Neutrophil (primary cell): ENCODE measurements around the gene TGFBR1.
A peak's percentile ranks its signal among the peaks of the same experiment; 100 is the strongest.

ENCODE experiments used
- H3K27ac ChIP-seq: fragments of 200-600 bp; sonication (generic); 2 replicates; pipeline ENCODE4 v1.5.1; 2016; ENCODE audit warnings: mild to moderate bottlenecking, moderate library complexity
- H3K27me3 ChIP-seq: fragments of 200-600 bp; sonication (generic); 2 replicates; pipeline ENCODE4 v1.6.0; 2016; ENCODE audit warnings: mild to moderate bottlenecking
- H3K36me3 ChIP-seq: fragments of 200-600 bp; sonication (generic); 2 replicates; pipeline ENCODE4 v1.5.1; 2017
- H3K4me1 ChIP-seq, 2 experiments: fragments of 200-600 bp in 1 of 2; sonication (generic) in 1 of 2; 1 replicate in 1 of 2; 2 replicates in 1 of 2; pipeline versions ENCODE4 v1.5.1 to v1.6.1; 2013 to 2016; ENCODE audit warnings: low read depth in 1 of 2, low read length in 1 of 2, mild to moderate bottlenecking in 1 of 2, moderate library complexity in 1 of 2; ENCODE audit not compliant: control insufficient read depth in 1 of 2, insufficient read depth in 1 of 2
- H3K4me3 ChIP-seq, 2 experiments: fragments of 200-600 bp in 1 of 2; sonication (generic) in 1 of 2; 1 replicate in 1 of 2; 2 replicates in 1 of 2; pipeline ENCODE4 v1.5.1; 2013 to 2016; ENCODE audit warnings: low read depth in 1 of 2, low read length in 1 of 2, mild to moderate bottlenecking in 1 of 2, moderate library complexity in 1 of 2
- H3K9me3 ChIP-seq: fragments of 200-600 bp; sonication (generic); 2 replicates; pipeline ENCODE4 v1.5.1; 2016
- TF ChIP-seq, protein P1 (sequence below): fragments of 200-600 bp; sonication (generic); IDR thresholded peaks from 2 replicates; pipeline ENCODE4 v1.5.1; 2016; ENCODE audit warnings: antibody characterized with exemption

The TGFBR1 gene

DNA sequence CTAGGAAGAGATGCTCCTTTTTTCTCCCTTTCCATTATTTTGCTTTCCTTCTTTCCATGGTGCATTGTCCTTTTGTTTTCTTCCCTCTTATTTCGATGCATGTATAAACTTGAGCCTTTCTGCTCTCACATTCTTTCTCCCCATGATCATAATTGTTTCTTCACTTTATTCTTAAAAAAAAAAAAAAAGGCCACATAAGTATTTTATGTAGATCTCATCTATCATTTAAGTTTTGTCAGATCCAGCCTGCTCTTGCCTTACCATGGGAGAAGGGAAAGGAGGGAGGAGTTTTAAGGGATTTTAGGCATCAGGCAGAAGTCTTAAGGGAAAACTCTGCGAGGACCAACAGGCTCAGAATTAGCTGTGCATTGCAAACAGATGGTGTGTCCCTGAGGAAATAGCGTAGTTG lies 11.1 kb downstream of the TGFBR1 start:
- Histone ChIP-seq H3K4me1 (peaks cover 93 to 97% of the 10 kb centered on the region in 2 experiments), H3K9me3 (no peaks in the 10 kb centered on the region), H3K36me3 (no peaks in the 10 kb centered on the region), H3K27me3 (no peaks in the 10 kb centered on the region), H3K4me3 (no peak overlapping the region), H3K27ac (peak overlapping the region; percentile 75)
- TF ChIP-seq, protein P1, sequence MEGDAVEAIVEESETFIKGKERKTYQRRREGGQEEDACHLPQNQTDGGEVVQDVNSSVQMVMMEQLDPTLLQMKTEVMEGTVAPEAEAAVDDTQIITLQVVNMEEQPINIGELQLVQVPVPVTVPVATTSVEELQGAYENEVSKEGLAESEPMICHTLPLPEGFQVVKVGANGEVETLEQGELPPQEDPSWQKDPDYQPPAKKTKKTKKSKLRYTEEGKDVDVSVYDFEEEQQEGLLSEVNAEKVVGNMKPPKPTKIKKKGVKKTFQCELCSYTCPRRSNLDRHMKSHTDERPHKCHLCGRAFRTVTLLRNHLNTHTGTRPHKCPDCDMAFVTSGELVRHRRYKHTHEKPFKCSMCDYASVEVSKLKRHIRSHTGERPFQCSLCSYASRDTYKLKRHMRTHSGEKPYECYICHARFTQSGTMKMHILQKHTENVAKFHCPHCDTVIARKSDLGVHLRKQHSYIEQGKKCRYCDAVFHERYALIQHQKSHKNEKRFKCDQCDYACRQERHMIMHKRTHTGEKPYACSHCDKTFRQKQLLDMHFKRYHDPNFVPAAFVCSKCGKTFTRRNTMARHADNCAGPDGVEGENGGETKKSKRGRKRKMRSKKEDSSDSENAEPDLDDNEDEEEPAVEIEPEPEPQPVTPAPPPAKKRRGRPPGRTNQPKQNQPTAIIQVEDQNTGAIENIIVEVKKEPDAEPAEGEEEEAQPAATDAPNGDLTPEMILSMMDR = no peak

DNA sequence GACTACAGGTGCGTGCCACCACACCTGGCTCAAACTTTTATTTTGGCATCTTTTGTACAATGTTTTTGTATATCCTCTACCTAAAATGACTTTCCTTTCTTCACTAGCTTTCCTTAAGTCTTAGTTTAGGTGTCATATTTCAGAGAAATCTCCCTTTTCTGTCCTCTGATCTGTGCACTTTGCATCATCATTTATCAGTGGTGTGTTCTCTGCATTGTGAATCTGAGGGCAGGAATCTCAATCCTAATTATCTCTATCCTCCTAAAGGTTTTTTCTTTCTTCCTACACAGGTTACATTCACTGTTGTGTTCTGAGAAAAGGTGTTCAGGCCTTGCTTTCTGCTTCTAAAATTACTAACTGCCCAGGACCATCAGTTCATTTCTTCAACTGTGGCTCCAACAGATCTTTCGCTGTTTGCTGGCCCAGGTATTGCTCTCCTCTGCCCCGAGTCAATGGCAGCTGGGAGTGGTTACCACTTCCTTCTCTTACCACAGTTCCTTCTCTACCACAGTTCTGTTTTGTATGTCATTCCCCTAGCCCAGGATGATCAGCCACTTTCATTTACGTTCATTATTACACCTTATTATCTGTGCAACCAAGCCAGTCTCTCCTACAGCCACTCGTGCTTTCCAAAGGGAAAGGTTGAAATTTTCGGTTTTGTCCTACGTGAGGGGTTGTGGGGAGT lies 14.0 kb downstream of the TGFBR1 start:
- Histone ChIP-seq H3K27me3 (no peaks in the 10 kb centered on the region), H3K9me3 (no peaks in the 10 kb centered on the region), H3K4me3 (peak overlapping the region; percentile 49 to 62), H3K4me1 (peaks cover 88 to 93% of the 10 kb centered on the region in 2 experiments), H3K27ac (peak overlapping the region; percentile 91), H3K36me3 (no peaks in the 10 kb centered on the region)
- TF ChIP-seq, protein P1 = no peak

DNA sequence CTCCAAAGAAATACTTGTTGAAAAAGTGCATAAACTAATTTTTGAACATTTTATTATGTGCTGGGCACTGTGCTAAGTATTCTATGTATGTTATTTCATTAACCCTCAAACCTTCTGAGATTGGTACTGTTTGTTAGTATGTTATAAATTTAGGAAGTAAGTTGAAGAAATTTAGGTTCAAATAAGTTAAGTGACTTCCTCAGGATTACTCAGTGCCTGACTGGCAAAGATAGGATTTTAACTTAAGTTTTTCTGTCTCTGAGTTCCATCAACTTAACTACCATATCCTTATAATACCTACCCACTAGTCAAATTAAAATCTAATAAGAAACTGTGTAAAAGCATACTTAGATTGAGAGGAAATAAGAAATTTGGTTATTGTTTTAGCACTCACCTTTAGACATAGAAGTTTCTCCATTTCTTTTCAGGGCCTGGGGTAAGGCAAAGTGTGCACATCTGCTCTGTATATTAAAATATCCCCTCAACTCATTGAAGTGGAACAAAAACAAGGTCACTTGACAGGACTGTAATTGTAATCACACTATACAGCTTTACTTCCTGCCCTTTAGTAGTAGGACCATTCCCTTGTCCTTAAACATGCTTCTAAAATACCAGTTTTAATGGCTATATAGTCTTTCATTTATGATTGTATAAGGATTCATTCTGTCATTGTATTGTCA lies 15.2 kb downstream of the TGFBR1 start:
- TF ChIP-seq, protein P1 = no peak
- no peaks in the 10 kb centered on the region for H3K36me3 ChIP-seq
- H3K4me3 ChIP-seq = peak overlapping the region in 1 of 2 experiments; percentile 49
- peak overlapping the region; percentile 91 for H3K27ac ChIP-seq
- H3K27me3 ChIP-seq = no peaks in the 10 kb centered on the region
- H3K4me1 ChIP-seq = peaks cover 76 to 87% of the 10 kb centered on the region in 2 experiments
- no peaks in the 10 kb centered on the region for H3K9me3 ChIP-seq

DNA sequence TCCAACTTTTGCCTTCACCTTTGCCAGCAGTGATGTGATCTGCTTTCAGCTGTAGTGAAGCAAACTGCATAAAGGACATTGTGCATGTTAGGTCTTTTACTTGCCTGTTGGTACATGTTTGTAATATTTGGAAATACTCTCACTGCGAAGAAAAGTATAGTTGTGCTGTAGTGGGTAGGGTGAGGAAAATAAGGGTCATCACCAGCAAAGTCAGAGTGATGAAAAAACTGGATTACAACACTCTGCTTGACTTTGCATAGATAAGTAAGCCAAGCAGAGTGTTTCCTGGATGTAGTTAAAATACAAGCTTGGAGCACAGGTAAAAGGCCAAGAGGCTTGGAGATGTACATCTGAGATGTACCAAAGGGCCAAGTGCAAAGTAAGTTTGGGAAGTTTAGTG lies 16.7 kb downstream of the TGFBR1 start:
- Histone ChIP-seq H3K27me3 (no peaks in the 10 kb centered on the region), H3K4me1 (peaks cover 63 to 82% of the 10 kb centered on the region in 2 experiments), H3K4me3 (no peak overlapping the region), H3K36me3 (no peaks in the 10 kb centered on the region), H3K9me3 (no peaks in the 10 kb centered on the region), H3K27ac (peak overlapping the region; percentile 91)
- TF ChIP-seq, protein P1 = no peak

DNA sequence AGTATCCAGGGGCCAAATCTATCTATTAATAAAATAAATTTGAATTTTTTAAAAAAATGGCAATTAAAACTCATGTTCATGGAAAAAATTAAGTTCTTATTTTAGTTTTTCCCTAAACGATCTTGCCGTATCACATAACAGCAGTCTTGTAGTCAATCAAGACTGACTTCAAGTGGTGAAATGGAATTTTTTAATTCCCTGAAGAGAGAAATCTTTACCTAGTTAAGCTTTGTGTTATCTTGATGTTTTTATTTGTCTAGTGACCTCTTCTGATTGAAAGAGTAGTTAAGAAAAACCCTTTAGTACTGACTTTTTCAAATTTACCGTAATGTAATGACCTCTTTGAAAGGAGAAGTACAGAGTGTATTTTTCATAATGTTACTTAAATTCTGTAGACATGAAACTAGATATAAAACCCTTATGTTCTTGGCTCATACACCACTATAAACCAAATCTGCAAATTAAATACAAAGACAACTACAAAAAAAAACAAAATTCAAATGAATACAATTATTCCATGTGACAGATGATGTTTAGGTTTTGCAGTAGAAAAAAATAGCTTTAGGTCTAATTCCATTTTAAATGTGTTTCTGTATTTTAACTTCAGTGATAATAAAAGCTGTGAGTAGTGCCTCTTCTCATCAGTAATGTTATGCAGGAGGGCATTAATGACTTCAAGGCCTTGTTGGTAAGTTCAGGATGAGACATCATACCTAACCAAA lies 19.8 kb downstream of the TGFBR1 start:
- Histone ChIP-seq H3K9me3 (no peaks in the 10 kb centered on the region), H3K4me3 (no peak overlapping the region), H3K27me3 (no peaks in the 10 kb centered on the region), H3K36me3 (no peaks in the 10 kb centered on the region), H3K27ac (peak overlapping the region; percentile 9), H3K4me1 (peaks cover 48 to 71% of the 10 kb centered on the region in 2 experiments)
- TF ChIP-seq, protein P1 = no peak
